Activated CD4-positive, alpha-beta memory T cell treated with anti-CD3 and anti-CD28 coated beads for 36 hours (primary cell): ENCODE measurements around the gene PEX14. TPM values are rescaled to one million over a fixed set of nuclear protein-coding genes. Genes with fewer than 3 reads are reported as not detected.
A peak's percentile ranks its signal among the peaks of the same experiment; 100 is the strongest.

Experiments used
- CTCF ChIA-PET: fragments of 350-600 bp; sonication (Branson Sonifier 250); formaldehyde crosslinking; loops from one replicate; lab custom pipeline; 2021; ENCODE audit warnings: antibody characterized with exemption, inconsistent platforms; lab: Charles Lee
- POLR2A ChIA-PET: fragments of 350-600 bp; sonication (Branson Sonifier 250); formaldehyde crosslinking; loops from one replicate; lab custom pipeline; 2021; ENCODE audit warnings: antibody characterized with exemption; lab: Charles Lee
- DNase-seq: peaks from one replicate; pipeline ENCODE4 v3.0.0-alpha.2; 2020
- H3K27ac Mint-ChIP-seq: one replicate; pipeline ENCODE4 v1.8.0; 2021; ENCODE audit warnings: mixed read lengths
- H3K27me3 Mint-ChIP-seq: one replicate; pipeline ENCODE4 v1.8.0; 2021; ENCODE audit warnings: mixed read lengths
- H3K36me3 Mint-ChIP-seq: one replicate; pipeline ENCODE4 v1.8.0; 2021; ENCODE audit warnings: mixed read lengths
- H3K4me1 Mint-ChIP-seq: one replicate; pipeline ENCODE4 v1.8.0; 2021; ENCODE audit warnings: low read depth, mixed read lengths
- H3K4me3 Mint-ChIP-seq: one replicate; pipeline ENCODE4 v1.8.0; 2021; ENCODE audit warnings: mild to moderate bottlenecking, mixed read lengths
- H3K9me3 Mint-ChIP-seq: one replicate; pipeline ENCODE4 v1.8.0; 2021; ENCODE audit warnings: mixed read lengths
- intact Hi-C: fragments of 100-400 bp; cut with micrococcal nuclease; formaldehyde crosslinking; loops from one replicate; pipeline ENCODE4 v1.15.1; 2023
- total RNA-seq, 2 experiments: library from RNA; stranded (reverse); gene quantifications; one replicate each; pipeline ENCODE4 v1.2.3, GENCODE V29; 2021

Gene PEX14
- total RNA-seq, 2 experiments from 2014 or later = 17.3 to 17.6 TPM

GRCh38 chr1:10525208-10525607 lies 50.5 kb downstream of the PEX14 start:
- intact Hi-C loops = no loop called here

GRCh38 chr1:10528066-10529014 lies 53.6 kb downstream of the PEX14 start:
- CTCF ChIA-PET = interaction anchor here (0.5 to 1.9 kb wide), 4 partner anchors 20 to 1032 kb away, joined by 3 to 7 read pairs (median 4); no protein-coding TSS in a partner anchor
- H3K27ac Mint-ChIP-seq = no peak overlapping the region
- DNase-seq = no peak
- H3K4me3 Mint-ChIP-seq = no peak overlapping the region
- no peaks in the 10 kb centered on the region for H3K27me3 Mint-ChIP-seq
- peaks cover 1% of the 10 kb centered on the region for H3K36me3 Mint-ChIP-seq
- no peaks in the 10 kb centered on the region for H3K9me3 Mint-ChIP-seq
- POLR2A ChIA-PET = no interaction called here
- intact Hi-C loops = no loop called here
- peaks cover 6% of the 10 kb centered on the region for H3K4me1 Mint-ChIP-seq

More at GRCh38 chr1:10525208-10525607, 50.5 kb downstream of the PEX14 start:
- peaks cover 29% of the 10 kb centered on the region for H3K4me1 Mint-ChIP-seq
- peaks cover 1% of the 10 kb centered on the region for H3K36me3 Mint-ChIP-seq
- no peak overlapping the region for H3K27ac Mint-ChIP-seq
- H3K9me3 Mint-ChIP-seq = no peaks in the 10 kb centered on the region
- no peak overlapping the region for H3K4me3 Mint-ChIP-seq
- CTCF ChIA-PET = interaction anchor here (1.1 to 3.9 kb wide), 3 partner anchors 17 to 121 kb away, joined by 3 to 33 read pairs (median 17); no protein-coding TSS in a partner anchor
- DNase-seq = no peak
- POLR2A ChIA-PET = interaction anchor here (0.6 kb wide), 3 partner anchors 26 to 414 kb away, joined by 3 read pairs; no protein-coding TSS in a partner anchor
- H3K27me3 Mint-ChIP-seq = no peaks in the 10 kb centered on the region

- Mint-ChIP-seq H3K4me3 (no peak overlapping the region), H3K27ac (no peak overlapping the region), H3K36me3 (no peaks in the 10 kb centered on the region), H3K27me3 (no peaks in the 10 kb centered on the region), H3K4me1 (peaks cover 6% of the 10 kb centered on the region), H3K9me3 (no peaks in the 10 kb centered on the region)
- CTCF ChIA-PET = interaction anchor here (1.0 to 1.9 kb wide), 2 partner anchors 9 to 21 kb away, joined by 3 to 7 read pairs; no protein-coding TSS in a partner anchor
- intact Hi-C loops = no loop called here
- POLR2A ChIA-PET = no interaction called here
- DNase-seq = no peak
Observed at GRCh38 chr1:10529091-10529490, 54.3 kb downstream of the PEX14 start.

GRCh38 chr1:10529765-10530164 lies 55.0 kb downstream of the PEX14 start:
- DNase-seq = no peak
- H3K27me3 Mint-ChIP-seq = no peaks in the 10 kb centered on the region
- no peaks in the 10 kb centered on the region for H3K36me3 Mint-ChIP-seq
- CTCF ChIA-PET = interaction anchor here (1.0 kb wide), 1 partner anchor 9 kb away, joined by 3 read pairs; no protein-coding TSS in a partner anchor
- intact Hi-C loops = no loop called here
- H3K9me3 Mint-ChIP-seq = no peaks in the 10 kb centered on the region
- POLR2A ChIA-PET = no interaction called here
- peaks cover 12% of the 10 kb centered on the region for H3K4me1 Mint-ChIP-seq
- no peak overlapping the region for H3K4me3 Mint-ChIP-seq
- no peak overlapping the region for H3K27ac Mint-ChIP-seq

- Mint-ChIP-seq H3K9me3 (no peaks in the 10 kb centered on the region), H3K4me1 (peaks cover 11% of the 10 kb centered on the region), H3K27ac (no peak overlapping the region), H3K27me3 (no peaks in the 10 kb centered on the region), H3K36me3 (no peaks in the 10 kb centered on the region), H3K4me3 (no peak overlapping the region)
- intact Hi-C loops = no loop called here
- ChIA-PET POLR2A (no interaction called here), CTCF (no interaction called here)
- DNase-seq = no peak
Observed at GRCh38 chr1:10530281-10530740, 55.6 kb downstream of the PEX14 start.

- Mint-ChIP-seq H3K9me3 (no peaks in the 10 kb centered on the region), H3K27me3 (no peaks in the 10 kb centered on the region), H3K4me3 (no peak overlapping the region), H3K36me3 (peaks cover 4% of the 10 kb centered on the region), H3K4me1 (peaks cover 10% of the 10 kb centered on the region), H3K27ac (no peak overlapping the region)
- intact Hi-C loops = no loop called here
- ChIA-PET CTCF (no interaction called here), POLR2A (no interaction called here)
- no peak for DNase-seq
Observed at GRCh38 chr1:10530756-10531495, 56.2 kb downstream of the PEX14 start.

GRCh38 chr1:10532362-10532761 lies 57.6 kb downstream of the PEX14 start:
- Mint-ChIP-seq H3K27ac (no peak overlapping the region), H3K9me3 (no peaks in the 10 kb centered on the region), H3K4me1 (peaks cover 10% of the 10 kb centered on the region), H3K36me3 (peaks cover 6% of the 10 kb centered on the region), H3K27me3 (no peaks in the 10 kb centered on the region), H3K4me3 (no peak overlapping the region)
- ChIA-PET CTCF (no interaction called here), POLR2A (no interaction called here)
- intact Hi-C loops = no loop called here
- no peak for DNase-seq

- Mint-ChIP-seq H3K27ac (no peak overlapping the region), H3K27me3 (no peaks in the 10 kb centered on the region), H3K9me3 (no peaks in the 10 kb centered on the region), H3K36me3 (peaks cover 6% of the 10 kb centered on the region), H3K4me3 (no peak overlapping the region), H3K4me1 (peaks cover 16% of the 10 kb centered on the region)
- ChIA-PET CTCF (no interaction called here), POLR2A (no interaction called here)
- no peak for DNase-seq
- intact Hi-C loops = no loop called here
Observed at GRCh38 chr1:10534519-10534918, 59.8 kb downstream of the PEX14 start.

GRCh38 chr1:10536133-10536770 lies 61.5 kb downstream of the PEX14 start:
- DNase-seq = no peak
- POLR2A ChIA-PET = no interaction called here

GRCh38 chr1:10537082-10537766 lies 62.5 kb downstream of the PEX14 start:
- no peaks in the 10 kb centered on the region for H3K27me3 Mint-ChIP-seq
- no peak for DNase-seq
- no peak overlapping the region for H3K27ac Mint-ChIP-seq
- intact Hi-C loops = no loop called here
- H3K4me3 Mint-ChIP-seq = no peak overlapping the region
- ChIA-PET POLR2A (no interaction called here), CTCF (interaction anchor here (1.2 to 3.0 kb wide), 3 partner anchors 30 to 43 kb away, joined by 3 to 9 read pairs (median 4); no protein-coding TSS in a partner anchor)
- peaks cover 19% of the 10 kb centered on the region for H3K4me1 Mint-ChIP-seq
- no peaks in the 10 kb centered on the region for H3K9me3 Mint-ChIP-seq
- H3K36me3 Mint-ChIP-seq = peaks cover 15% of the 10 kb centered on the region

More at GRCh38 chr1:10536133-10536770, 61.5 kb downstream of the PEX14 start:
- Mint-ChIP-seq H3K4me1 (peaks cover 19% of the 10 kb centered on the region), H3K27ac (no peak overlapping the region), H3K4me3 (no peak overlapping the region), H3K36me3 (peaks cover 9% of the 10 kb centered on the region), H3K27me3 (no peaks in the 10 kb centered on the region), H3K9me3 (no peaks in the 10 kb centered on the region)
- intact Hi-C loops = no loop called here
- CTCF ChIA-PET = interaction anchor here (1.2 to 3.0 kb wide), 3 partner anchors 29 to 42 kb away, joined by 3 to 9 read pairs (median 4); no protein-coding TSS in a partner anchor

- Mint-ChIP-seq H3K4me1 (peaks cover 29% of the 10 kb centered on the region), H3K36me3 (peaks cover 19% of the 10 kb centered on the region), H3K9me3 (no peaks in the 10 kb centered on the region), H3K27me3 (no peaks in the 10 kb centered on the region), H3K27ac (no peak overlapping the region), H3K4me3 (no peak overlapping the region)
- ChIA-PET CTCF (no interaction called here), POLR2A (no interaction called here)
- intact Hi-C loops = no loop called here
- peak; percentile 15 for DNase-seq
Observed at GRCh38 chr1:10538646-10539355, 64.1 kb downstream of the PEX14 start.
